T-helper 17 cell (primary cell): Measurements from ENCODE around the gene RCC2. TPM values are rescaled to one million over a fixed set of nuclear protein-coding genes. Genes with fewer than 3 reads are reported as not detected.
A peak's percentile ranks its signal among the peaks of the same experiment; 100 is the strongest.
"Not testable (repeated sequence)": the region's sequence is repeated elsewhere in the genome, so short reads cannot be mapped to it uniquely, and the experiment has no call there.

Experiments
- ATAC-seq: fragments of 150-1000 bp; cut with Tn5 transposase; 2 replicates; pipeline ENCODE4 v1.10.0; 2021; ENCODE audit warnings: mild to moderate bottlenecking, moderate library complexity
- DNase-seq, 3 donors: peaks; one replicate each; pipeline versions ENCODE4 v3.0.0 to v3.0.0-alpha.2; 2020 to 2021
- H3K9me3 ChIP-seq: one replicate; pipeline ENCODE4 v1.7.0; 2013; ENCODE audit warnings: low read length, mild to moderate bottlenecking; ENCODE audit not compliant: control insufficient read depth, poor library complexity, severe bottlenecking
- H3K27ac Mint-ChIP-seq: one replicate; pipeline ENCODE4 v1.8.0; 2022; ENCODE audit warnings: mild to moderate bottlenecking, moderate library complexity, mixed read lengths
- H3K27me3 Mint-ChIP-seq: one replicate; pipeline ENCODE4 v1.8.0; 2022; ENCODE audit warnings: mixed read lengths
- H3K36me3 Mint-ChIP-seq: one replicate; pipeline ENCODE4 v1.8.0; 2022; ENCODE audit warnings: low read depth, mixed read lengths
- H3K4me1 Mint-ChIP-seq: one replicate; pipeline ENCODE4 v1.8.0; 2022; ENCODE audit warnings: mild to moderate bottlenecking, mixed read lengths
- H3K4me3 Mint-ChIP-seq: one replicate; pipeline ENCODE4 v1.8.0; 2022; ENCODE audit warnings: mild to moderate bottlenecking, moderate library complexity, mixed read lengths
- total RNA-seq, 4 donors: library from RNA in 2 of 4; stranded (reverse) in 2 of 4; gene quantifications; one replicate each; pipeline ENCODE4 v1.2.3 and lab custom pipeline; 2022 to 2026

Gene RCC2
- total RNA-seq, result 10 to 100 TPM; 30.3 to 35.3 TPM
- 67.6 to 134 reads per million in 2 donors for total RNA-seq (lab: John Stamatoyannopoulos, UW)

DNA sequence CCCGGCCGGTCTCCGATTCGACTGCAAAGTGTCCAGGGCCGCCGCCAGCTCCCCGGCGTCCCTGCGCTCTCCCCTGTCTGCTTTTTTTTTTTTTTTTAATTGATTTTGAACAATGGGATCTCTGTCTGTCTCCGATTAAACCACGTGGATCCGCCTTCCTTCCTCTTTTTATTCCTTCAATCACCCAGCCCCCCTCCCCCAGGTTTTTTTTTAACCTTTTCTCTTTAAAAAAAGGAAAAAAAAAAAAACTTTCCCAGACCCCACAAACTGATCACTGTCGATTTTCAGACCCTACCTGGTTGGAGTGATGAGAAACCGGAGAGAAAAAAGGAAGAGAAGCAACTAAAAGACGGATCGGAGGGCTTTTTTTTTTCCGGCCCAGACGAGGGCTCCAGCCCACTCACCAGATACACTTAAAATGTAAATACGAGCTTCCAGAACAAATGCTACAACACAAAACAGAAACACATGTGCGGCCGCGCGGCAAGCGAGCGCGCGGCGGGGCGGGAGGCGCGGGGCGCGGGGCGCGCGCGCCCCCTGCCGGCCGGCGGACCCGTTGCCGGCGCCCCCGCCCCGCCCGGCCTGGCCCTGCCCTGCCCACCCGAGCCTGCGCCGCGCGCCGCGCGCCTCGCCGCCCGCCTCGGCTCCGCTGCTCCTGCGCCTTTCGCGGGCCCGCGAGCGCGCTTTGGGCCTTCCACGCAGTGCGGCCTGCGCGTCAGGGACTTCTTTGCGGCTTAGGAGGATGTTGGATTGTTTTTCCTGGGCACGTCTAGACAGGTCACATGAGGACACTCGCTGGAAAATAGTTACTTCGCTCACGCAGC lies at the start of gene RCC2:
Gene RCC2, minus strand, starts transcription at position 428 of the 824 bp plus-strand sequence. CDS start 1,163 bp downstream, outside the sequence.
- no peaks in the 10 kb centered on the region for H3K9me3 ChIP-seq
- Mint-ChIP-seq H3K36me3 (no peaks in the 10 kb centered on the region), H3K27me3 (no peaks in the 10 kb centered on the region), H3K4me1 (peaks cover 17% of the 10 kb centered on the region), H3K4me3 (peak within 1 kb of the TSS; percentile 95), H3K27ac (peak within 1 kb of the TSS; percentile 95)
- ATAC-seq (peak; percentile 85), DNase-seq (peak; percentile 53 to 74 (median 74))

GRCh38 chr1:17486242-17486641 lies 46.8 kb upstream of the RCC2 start:
- DNase-seq, result no peak
- no peak for ATAC-seq

DNA sequence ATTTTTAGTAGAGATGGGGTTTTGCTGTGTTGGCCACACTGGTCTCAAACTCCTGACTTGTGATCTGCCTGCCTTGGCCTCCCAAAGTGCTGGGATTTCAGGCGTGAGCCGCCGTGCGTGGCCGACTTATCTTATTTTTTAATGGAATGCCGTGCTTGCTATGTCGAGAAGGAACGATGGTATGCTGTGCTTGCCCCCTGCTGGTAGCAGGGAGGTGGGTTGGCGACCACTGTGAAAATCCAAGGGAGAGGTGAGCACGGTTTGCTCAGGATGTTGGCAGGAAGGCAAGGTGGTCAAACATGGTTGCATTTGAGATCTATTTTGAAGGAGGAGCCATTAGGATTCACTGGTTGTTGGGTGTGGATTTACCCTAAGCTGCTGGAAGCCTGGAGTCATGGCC lies 45.8 kb upstream of the RCC2 start:
- no peaks in the 10 kb centered on the region for H3K9me3 ChIP-seq
- no peak for ATAC-seq
- DNase-seq, result no peak
- Mint-ChIP-seq H3K4me1 (no peaks in the 10 kb centered on the region), H3K27ac (no peak overlapping the region), H3K36me3 (no peaks in the 10 kb centered on the region), H3K4me3 (peak overlapping the region; percentile 26), H3K27me3 (peaks cover 23% of the 10 kb centered on the region)

More at GRCh38 chr1:17486242-17486641, 46.8 kb upstream of the RCC2 start:
- Mint-ChIP-seq H3K4me1 (no peaks in the 10 kb centered on the region), H3K36me3 (no peaks in the 10 kb centered on the region), H3K27me3 (peaks cover 25% of the 10 kb centered on the region), H3K4me3 (no peak overlapping the region), H3K27ac (no peak overlapping the region)
- no peaks in the 10 kb centered on the region for H3K9me3 ChIP-seq

GRCh38 chr1:17481981-17482380 lies 42.5 kb upstream of the RCC2 start:
- H3K36me3 Mint-ChIP-seq, H3K4me3 Mint-ChIP-seq, ATAC-seq, DNase-seq, H3K9me3 ChIP-seq, H3K27ac Mint-ChIP-seq, H3K4me1 Mint-ChIP-seq: not testable (repeated sequence)
- peaks cover 23% of the 10 kb centered on the region for H3K27me3 Mint-ChIP-seq

DNA sequence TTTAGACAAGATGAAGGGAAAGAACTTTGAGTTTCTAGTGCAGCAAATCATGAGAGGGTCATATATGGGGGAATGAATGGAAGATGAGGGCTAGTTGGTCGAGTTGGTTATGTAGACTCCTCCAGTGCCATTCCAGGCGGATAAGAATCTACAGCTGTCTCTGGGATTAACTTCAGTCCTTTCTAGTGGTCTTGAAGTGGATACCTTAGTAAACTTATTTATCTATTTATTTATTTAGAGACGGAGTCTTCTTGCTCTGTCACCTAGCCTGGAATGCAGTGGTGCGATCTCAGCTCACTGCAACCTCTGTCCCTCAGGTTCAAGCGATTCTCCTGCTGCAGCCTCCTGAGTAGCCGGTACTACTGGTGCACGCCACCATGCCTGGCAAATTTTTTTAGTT lies 41.4 kb upstream of the RCC2 start:
- H3K9me3 ChIP-seq, result no peaks in the 10 kb centered on the region
- no peaks in the 10 kb centered on the region for H3K36me3 Mint-ChIP-seq
- no peak overlapping the region for H3K27ac Mint-ChIP-seq
- no peaks in the 10 kb centered on the region for H3K4me1 Mint-ChIP-seq
- DNase-seq, result no peak
- no peak for ATAC-seq
- H3K4me3 Mint-ChIP-seq, result no peak overlapping the region
- H3K27me3 Mint-ChIP-seq, result peaks cover 18% of the 10 kb centered on the region

- H3K9me3 ChIP-seq, result no peaks in the 10 kb centered on the region
- no peak for ATAC-seq
- Mint-ChIP-seq H3K27me3 (peaks cover 5% of the 10 kb centered on the region), H3K4me3 (no peak overlapping the region), H3K4me1 (no peaks in the 10 kb centered on the region), H3K36me3 (no peaks in the 10 kb centered on the region), H3K27ac (no peak overlapping the region)
- DNase-seq, result no peak
Observed at GRCh38 chr1:17475752-17476151, 36.3 kb upstream of the RCC2 start.

DNA sequence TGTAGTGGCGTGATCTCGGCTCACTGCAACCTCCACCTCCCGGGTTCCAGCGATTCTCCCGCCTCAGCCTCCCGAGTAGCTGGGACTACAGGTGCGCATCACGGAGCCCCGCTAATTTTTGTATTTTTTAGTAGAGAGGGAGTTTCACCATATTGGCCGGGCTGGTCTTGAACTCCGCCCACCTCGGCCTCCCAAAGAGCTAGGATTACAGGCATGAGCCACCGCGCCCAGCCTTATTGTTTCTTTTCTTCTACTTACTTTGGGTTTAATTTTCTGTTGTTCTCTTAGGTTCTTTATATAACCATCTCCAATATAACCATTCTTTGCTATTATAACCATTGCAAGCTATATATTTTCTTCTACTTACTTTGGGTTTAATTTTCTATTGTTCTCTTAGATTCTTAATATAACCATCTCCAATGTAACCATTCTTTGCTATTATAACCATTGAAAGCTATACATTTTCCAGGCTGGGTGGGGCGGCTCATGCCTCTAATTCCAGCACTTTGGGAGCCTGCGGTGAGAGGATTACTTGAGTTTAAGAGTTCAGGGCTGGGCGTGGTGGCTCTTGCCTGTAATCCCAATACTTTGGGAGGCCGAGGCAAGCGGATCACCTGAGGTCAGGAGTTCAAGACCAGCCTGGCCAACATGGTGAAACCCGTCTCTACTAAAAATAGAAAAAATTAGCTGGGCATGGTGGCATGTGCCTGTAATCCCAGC lies 35.5 kb upstream of the RCC2 start:
- not testable (repeated sequence) for DNase-seq, ATAC-seq, H3K27ac Mint-ChIP-seq, H3K9me3 ChIP-seq, H3K4me3 Mint-ChIP-seq, H3K36me3 Mint-ChIP-seq, H3K27me3 Mint-ChIP-seq, H3K4me1 Mint-ChIP-seq

- H3K9me3 ChIP-seq, result no peaks in the 10 kb centered on the region
- no peak for DNase-seq
- H3K4me1 Mint-ChIP-seq, result no peaks in the 10 kb centered on the region
- no peak overlapping the region for H3K27ac Mint-ChIP-seq
- no peaks in the 10 kb centered on the region for H3K36me3 Mint-ChIP-seq
- no peak overlapping the region for H3K4me3 Mint-ChIP-seq
- peaks cover 10% of the 10 kb centered on the region for H3K27me3 Mint-ChIP-seq
- ATAC-seq, result no peak
Observed at GRCh38 chr1:17472814-17473213, 33.3 kb upstream of the RCC2 start.

DNA sequence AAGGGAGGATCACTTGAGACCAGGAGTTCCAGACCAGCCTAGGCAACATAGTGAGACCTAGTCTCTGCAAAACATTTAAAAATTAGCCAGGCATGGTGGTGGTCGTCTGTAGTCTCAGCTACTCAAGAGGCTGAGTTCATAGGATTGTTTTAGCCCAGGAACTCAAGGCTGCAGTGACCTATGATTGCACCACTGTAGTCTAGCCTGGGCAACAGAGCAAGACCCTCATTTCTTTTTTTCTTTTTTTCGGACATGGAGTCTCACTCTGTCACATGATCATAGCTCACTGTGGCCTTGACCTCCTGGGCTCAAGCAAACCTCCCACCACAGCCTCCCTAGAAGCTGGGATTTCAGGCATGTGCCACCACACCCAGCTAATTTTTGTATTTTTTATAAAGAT lies 31.9 kb upstream of the RCC2 start:
- ATAC-seq, result no peak
- Mint-ChIP-seq H3K4me3 (no peak overlapping the region), H3K27ac (no peak overlapping the region), H3K36me3 (no peaks in the 10 kb centered on the region), H3K4me1 (no peaks in the 10 kb centered on the region), H3K27me3 (peaks cover 11% of the 10 kb centered on the region)
- H3K9me3 ChIP-seq, result no peaks in the 10 kb centered on the region
- no peak for DNase-seq

GRCh38 chr1:17470021-17470799 lies 30.7 kb upstream of the RCC2 start:
- Mint-ChIP-seq H3K27ac (no peak overlapping the region), H3K4me3 (no peak overlapping the region), H3K4me1 (no peaks in the 10 kb centered on the region), H3K27me3 (peaks cover 6% of the 10 kb centered on the region), H3K36me3 (no peaks in the 10 kb centered on the region)
- ATAC-seq, result no peak
- no peaks in the 10 kb centered on the region for H3K9me3 ChIP-seq
- DNase-seq, result no peak

DNA sequence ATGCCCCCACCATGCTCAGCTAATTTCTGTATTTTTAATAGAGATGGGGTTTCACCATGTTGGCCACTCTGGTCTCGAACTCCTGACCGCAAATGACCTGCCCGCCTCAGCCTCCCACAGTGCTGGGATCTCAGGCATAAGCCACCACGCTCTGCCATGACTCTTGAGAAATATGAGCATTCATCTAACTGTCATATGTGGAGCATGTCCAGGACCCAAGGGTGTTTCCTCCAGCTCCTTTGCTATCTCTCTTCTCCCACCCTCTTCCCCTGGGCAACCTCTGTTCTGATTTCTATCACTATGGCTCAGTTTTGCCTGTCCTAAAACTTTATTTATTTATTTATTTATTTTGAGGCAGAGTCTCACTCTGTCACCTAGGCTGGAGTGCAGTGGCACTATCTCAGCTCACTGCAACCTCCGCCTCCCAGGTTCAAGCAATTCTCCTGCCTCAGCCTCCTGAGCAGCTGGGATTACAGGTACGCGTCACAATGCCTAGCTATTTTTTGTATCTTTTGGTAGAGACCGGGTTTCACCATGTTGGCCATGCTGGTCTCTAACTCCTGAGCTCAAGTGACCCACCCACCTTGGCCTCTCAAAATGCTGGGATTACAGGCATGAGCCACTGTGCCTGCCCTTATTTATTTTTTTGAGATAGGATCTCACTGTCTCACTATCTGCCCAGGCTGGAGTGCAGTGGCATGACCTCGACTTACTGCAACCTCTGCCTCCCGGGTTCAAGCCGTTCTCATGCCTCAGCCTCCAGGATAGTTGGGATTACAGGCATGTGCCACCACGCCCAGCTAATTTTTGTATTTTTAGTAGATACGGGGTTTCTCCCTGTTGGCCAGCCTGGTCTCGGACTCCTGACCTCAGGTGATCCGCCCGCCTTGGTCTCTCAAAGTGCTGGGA lies 29.1 kb upstream of the RCC2 start:
- not testable (repeated sequence) for H3K36me3 Mint-ChIP-seq, DNase-seq, ATAC-seq, H3K27ac Mint-ChIP-seq, H3K27me3 Mint-ChIP-seq, H3K9me3 ChIP-seq, H3K4me1 Mint-ChIP-seq, H3K4me3 Mint-ChIP-seq

DNA sequence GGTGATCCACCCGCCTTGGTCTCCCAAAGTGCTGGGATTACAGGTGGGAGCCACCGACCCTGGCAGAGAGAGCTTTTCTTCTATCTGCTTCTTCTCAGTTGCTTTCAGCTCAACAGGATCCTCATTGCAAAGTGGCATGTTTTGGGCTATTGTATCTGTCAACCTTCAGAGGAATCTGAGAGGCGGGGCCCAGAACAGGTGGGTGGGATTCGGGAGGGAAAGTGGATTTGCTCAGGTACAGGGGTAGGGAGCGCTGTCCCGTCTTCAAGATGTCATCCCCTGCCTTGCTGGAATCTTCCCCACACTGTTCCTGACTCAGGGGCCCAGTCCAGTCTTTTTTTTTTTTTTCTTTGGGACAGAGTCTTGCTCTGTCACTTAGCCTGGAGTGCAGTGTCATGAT lies 26.9 kb upstream of the RCC2 start:
- Mint-ChIP-seq H3K27me3 (peaks cover 6% of the 10 kb centered on the region), H3K27ac (no peak overlapping the region), H3K36me3 (no peaks in the 10 kb centered on the region), H3K4me3 (no peak overlapping the region), H3K4me1 (no peaks in the 10 kb centered on the region)
- no peaks in the 10 kb centered on the region for H3K9me3 ChIP-seq
- ATAC-seq (no peak), DNase-seq (no peak)
